Measurements from ENCODE around the gene NUAK2. TPM values are rescaled to one million over a fixed set of nuclear protein-coding genes. Genes with fewer than 3 reads are reported as not detected.

The NUAK2 gene
- total and polyA plus RNA-seq, 8 donors, result 0.58 to 16.5 (median 2.1) TPM

GRCh38 chr1:205312866-205313562, 8.5 kb downstream of the NUAK2 start:
- intact Hi-C loops (cut with DNase I; ENCODE audit: low total_unique reads), result no loop called here
- Histone ChIP-seq H3K27ac (peak overlapping the region in 4 of 5 donors; percentile 60 to 83 (median 70)), H3K27me3 (no peaks in the 10 kb centered on the region), H3K9me3 (no peaks in the 10 kb centered on the region), H3K36me3 (peaks cover 13 to 38% (median 36%) of the 10 kb centered on the region in 4 donors), H3K4me1 (peaks cover 45 to 59% (median 45%) of the 10 kb centered on the region in 4 donors), H3K4me3 (peak overlapping the region in 2 of 4 donors; percentile 12 to 24)
- 60 to 80% (median 68%) methylated on average over 10 of the region's 10 CpGs for WGBS, 5 donors
- TF ChIP-seq POLR2A (IDR thresholded peaks at IDR 0.05), result no peak
- TF ChIP-seq EP300 (IDR thresholded peaks at IDR 0.05), result no peak
- TF ChIP-seq, protein P1, sequence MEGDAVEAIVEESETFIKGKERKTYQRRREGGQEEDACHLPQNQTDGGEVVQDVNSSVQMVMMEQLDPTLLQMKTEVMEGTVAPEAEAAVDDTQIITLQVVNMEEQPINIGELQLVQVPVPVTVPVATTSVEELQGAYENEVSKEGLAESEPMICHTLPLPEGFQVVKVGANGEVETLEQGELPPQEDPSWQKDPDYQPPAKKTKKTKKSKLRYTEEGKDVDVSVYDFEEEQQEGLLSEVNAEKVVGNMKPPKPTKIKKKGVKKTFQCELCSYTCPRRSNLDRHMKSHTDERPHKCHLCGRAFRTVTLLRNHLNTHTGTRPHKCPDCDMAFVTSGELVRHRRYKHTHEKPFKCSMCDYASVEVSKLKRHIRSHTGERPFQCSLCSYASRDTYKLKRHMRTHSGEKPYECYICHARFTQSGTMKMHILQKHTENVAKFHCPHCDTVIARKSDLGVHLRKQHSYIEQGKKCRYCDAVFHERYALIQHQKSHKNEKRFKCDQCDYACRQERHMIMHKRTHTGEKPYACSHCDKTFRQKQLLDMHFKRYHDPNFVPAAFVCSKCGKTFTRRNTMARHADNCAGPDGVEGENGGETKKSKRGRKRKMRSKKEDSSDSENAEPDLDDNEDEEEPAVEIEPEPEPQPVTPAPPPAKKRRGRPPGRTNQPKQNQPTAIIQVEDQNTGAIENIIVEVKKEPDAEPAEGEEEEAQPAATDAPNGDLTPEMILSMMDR (IDR thresholded peaks at IDR 0.05), result no peak
- no peak for TF ChIP-seq POLR2AphosphoS5 (IDR thresholded peaks at IDR 0.05)
- no peak for DNase-seq

GRCh38 chr1:205310976-205311704, 10.4 kb downstream of the NUAK2 start:
- Histone ChIP-seq H3K27me3 (no peaks in the 10 kb centered on the region), H3K36me3 (peaks cover 19 to 57% (median 53%) of the 10 kb centered on the region in 4 donors), H3K27ac (peak overlapping the region in 2 of 5 donors; percentile 19 to 46), H3K9me3 (no peaks in the 10 kb centered on the region), H3K4me3 (no peak overlapping the region), H3K4me1 (peaks cover 26 to 40% (median 27%) of the 10 kb centered on the region in 4 donors)
- DNase-seq, result no peak
- intact Hi-C loops (cut with DNase I; ENCODE audit: low total_unique reads), result no loop called here
- TF ChIP-seq, protein P1 (IDR thresholded peaks at IDR 0.05), result no peak
- TF ChIP-seq POLR2A (IDR thresholded peaks at IDR 0.05), result no peak
- no peak for TF ChIP-seq EP300 (IDR thresholded peaks at IDR 0.05)
- TF ChIP-seq POLR2AphosphoS5 (IDR thresholded peaks at IDR 0.05), result no peak
- WGBS, 5 donors, result 91 to 97% (median 93%) methylated on average over 8 of the region's 8 CpGs

DNA sequence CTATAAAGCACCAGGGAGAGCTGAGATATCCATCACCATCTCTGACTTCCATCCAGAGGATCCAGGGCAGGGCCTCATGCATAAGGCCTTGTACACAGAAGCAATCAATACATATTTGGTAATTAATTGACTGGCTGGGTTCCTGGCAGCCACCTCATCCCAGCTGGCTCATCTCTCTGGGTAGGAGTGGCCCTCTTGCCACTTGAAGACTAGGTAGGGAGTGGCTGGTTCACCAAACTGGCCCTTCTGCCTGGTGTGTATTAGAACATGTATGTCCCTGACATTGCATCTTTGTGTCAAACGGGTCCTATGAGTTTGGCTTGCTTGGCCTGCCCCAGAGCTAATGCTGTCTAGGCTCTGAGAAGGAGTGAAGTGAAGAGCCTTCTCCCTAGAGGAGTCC, 11.8 kb downstream of the NUAK2 start:
- Histone ChIP-seq H3K27me3 (no peaks in the 10 kb centered on the region), H3K4me3 (no peak overlapping the region), H3K36me3 (peaks cover 27 to 71% (median 67%) of the 10 kb centered on the region in 4 donors), H3K27ac (no peak overlapping the region), H3K9me3 (no peaks in the 10 kb centered on the region), H3K4me1 (peaks cover 14 to 26% (median 16%) of the 10 kb centered on the region in 4 donors)
- TF ChIP-seq, protein P1 (IDR thresholded peaks at IDR 0.05), result no peak
- no peak for TF ChIP-seq POLR2A (IDR thresholded peaks at IDR 0.05)
- no peak for TF ChIP-seq EP300 (IDR thresholded peaks at IDR 0.05)
- no peak for TF ChIP-seq POLR2AphosphoS5 (IDR thresholded peaks at IDR 0.05)
- DNase-seq, result no peak
- intact Hi-C loops (cut with DNase I; ENCODE audit: low total_unique reads), result no loop called here
- 45 to 79% (median 75%) methylated on average over 1 of the region's 1 CpG for WGBS, 5 donors

GRCh38 chr1:205306929-205307566, 14.5 kb downstream of the NUAK2 start:
- TF ChIP-seq POLR2AphosphoS5 (IDR thresholded peaks at IDR 0.05) (no peak), EP300 (IDR thresholded peaks at IDR 0.05) (no peak), POLR2A (IDR thresholded peaks at IDR 0.05) (no peak)
- TF ChIP-seq, protein P1 (IDR thresholded peaks at IDR 0.05), result no peak
- no peaks in the 10 kb centered on the region for H3K9me3 ChIP-seq
- DNase-seq, result no peak
- intact Hi-C loops (cut with DNase I; ENCODE audit: low total_unique reads), result no loop called here
- peaks cover 0 to 6% (median 3%) of the 10 kb centered on the region in 4 donors for H3K4me1 ChIP-seq
- H3K27ac ChIP-seq, result no peak overlapping the region
- no peak overlapping the region for H3K4me3 ChIP-seq
- 73 to 87% (median 86%) methylated on average over 7 of the region's 7 CpGs for WGBS, 5 donors
- peaks cover 48 to 98% (median 89%) of the 10 kb centered on the region in 4 donors for H3K36me3 ChIP-seq
- no peaks in the 10 kb centered on the region for H3K27me3 ChIP-seq

Data from stomach (tissue), 9 donors.